ENCODE measurements around the gene C15orf61.
A peak's percentile ranks its signal among the peaks of the same experiment; 100 is the strongest.

Gene C15orf61

DNA sequence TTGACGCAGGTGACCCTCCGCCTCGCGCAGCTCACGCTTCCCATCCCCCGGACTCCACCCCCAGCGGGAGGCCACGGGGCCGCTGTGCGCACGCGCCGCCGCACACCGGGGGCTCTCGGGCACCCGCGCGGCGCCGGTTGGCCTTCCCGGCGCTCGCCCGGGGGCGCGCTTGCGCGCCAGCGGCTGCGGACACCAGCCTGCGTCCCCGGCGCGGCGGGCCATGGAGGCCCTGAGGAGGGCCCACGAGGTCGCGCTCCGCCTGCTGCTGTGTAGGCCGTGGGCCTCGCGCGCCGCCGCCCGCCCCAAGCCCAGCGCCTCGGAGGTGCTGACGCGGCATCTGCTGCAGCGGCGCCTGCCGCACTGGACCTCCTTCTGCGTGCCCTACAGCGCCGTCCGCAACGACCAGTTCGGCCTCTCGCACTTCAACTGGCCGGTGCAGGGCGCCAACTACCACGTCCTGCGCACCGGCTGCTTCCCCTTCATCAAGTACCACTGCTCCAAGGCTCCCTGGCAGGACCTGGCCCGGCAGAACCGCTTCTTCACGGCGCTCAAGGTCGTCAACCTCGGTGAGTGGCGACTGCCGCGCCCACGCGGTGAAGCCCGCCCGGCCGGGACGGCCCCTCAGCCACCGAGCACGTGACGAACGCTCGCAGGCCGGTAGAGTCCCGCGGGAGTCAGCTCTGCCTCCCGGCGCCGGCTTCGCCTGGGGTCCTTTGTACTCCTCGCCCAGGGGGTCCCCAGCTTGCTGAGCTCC lies at the start of gene C15orf61:
Gene C15orf61 (plus strand): TSS at position 103 of the 754 bp plus-strand sequence. CDS start 118 bp downstream, at position 221.
- DNase-seq (ENCODE audit: low read depth, low spot score): peak; percentile 64

DNA sequence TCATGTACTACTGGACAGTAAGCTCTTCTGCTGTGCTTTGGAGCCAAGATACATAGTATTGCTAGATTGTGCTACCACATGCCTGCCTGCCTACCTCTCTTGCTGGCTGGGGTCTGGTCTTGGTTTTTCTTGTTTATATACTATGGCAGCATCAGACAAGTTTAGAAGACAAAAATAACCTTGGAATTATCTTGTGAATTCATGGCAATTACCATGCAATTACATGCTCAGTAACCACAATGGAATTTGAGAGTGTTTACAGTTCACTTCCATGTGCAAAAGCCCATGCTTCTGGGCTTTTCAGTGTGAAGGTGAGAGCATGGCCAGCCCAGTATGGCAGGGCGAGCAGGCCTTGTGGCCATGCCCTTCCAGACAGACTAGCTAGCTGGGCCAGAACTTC lies 48.0 kb upstream of the C15orf61 start:
- DNase-seq (ENCODE audit: low read depth, low spot score): no peak

- DNase-seq (ENCODE audit: low read depth, low spot score): no peak
Observed at GRCh38 chr15:67474405-67475110, 46.4 kb upstream of the C15orf61 start.

DNA sequence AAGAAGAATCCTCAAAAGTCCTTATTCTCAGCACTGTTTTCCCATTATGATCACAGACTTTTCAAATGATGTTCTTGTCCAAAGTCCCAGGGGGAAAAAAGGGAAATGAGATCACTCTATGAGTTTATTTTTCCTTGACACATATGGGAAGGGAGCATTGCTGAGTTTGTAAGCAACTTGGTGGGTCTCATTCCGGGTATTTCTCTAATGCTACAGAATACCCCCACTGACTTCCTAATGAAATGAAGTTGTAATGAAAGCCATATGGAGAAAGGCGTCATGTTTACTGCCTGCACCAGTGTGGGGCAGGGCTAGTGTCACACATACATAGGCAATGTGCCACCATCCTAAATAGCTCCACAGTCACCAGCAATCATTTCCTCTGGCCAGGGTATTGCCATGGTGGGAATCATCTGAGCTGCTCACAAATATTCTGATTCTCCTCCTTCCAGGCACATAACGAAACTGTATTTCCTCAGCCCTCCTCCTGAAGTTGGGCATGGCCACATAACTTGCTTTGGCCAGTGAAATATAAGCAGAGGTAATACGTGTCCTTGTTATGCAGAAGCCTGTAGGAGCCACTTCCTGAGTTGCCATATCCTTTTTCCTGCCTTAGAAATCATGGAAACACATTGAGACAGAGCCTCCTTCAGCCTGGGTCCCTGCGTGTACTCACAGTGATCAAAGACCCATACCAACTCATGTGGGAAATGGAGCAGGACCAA lies 41.0 kb upstream of the C15orf61 start:
- no peak for DNase-seq (ENCODE audit: low read depth, low spot score)

DNA sequence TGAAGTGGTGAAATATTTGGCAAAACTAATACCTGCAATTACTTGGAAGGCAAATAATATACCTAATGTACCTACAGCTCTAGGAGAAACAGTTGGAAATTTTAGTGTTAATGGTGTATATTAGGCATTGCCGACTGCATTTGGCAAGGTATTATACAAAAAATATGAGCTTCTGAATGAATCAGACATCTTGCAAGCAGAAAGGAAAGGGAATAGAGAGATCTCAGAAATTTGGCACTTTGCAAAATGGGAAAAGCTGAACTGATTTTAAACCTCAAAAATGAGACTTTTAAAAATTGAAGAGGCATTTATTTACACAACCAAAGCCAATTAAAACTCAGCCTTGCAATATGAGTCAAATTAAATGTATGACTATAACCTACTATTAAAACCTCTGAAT lies 40.2 kb upstream of the C15orf61 start:
- no peak for DNase-seq (ENCODE audit: low read depth, low spot score)

DNA sequence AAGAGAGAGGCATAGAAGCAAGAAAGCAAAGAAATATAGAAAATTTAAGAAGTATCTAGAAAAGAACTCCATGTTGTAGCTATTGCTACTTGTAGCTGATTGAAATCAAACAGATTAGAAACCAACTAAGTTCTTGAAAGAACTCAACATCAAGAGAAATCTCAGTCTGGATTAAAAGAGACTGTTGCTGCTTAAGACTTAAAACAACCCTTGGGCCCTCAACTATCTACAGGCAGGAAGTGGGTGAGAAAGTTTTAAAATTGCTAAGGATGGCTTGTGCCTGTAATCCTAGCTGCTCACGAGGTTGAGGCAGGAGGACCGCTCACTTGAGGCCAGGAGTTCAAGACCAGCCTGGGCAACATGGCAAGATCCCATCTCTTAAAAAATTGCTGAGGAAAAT lies 39.3 kb upstream of the C15orf61 start:
- no peak for DNase-seq (ENCODE audit: low read depth, low spot score)

GRCh38 chr15:67495585-67495984 lies 25.3 kb upstream of the C15orf61 start:
- no peak for DNase-seq (ENCODE audit: low read depth, low spot score)

GRCh38 chr15:67501177-67501835 lies 19.6 kb upstream of the C15orf61 start:
- DNase-seq (ENCODE audit: low read depth, low spot score): no peak

GRCh38 chr15:67501836-67502461 lies 19.0 kb upstream of the C15orf61 start:
- DNase-seq (ENCODE audit: low read depth, low spot score): no peak

DNA sequence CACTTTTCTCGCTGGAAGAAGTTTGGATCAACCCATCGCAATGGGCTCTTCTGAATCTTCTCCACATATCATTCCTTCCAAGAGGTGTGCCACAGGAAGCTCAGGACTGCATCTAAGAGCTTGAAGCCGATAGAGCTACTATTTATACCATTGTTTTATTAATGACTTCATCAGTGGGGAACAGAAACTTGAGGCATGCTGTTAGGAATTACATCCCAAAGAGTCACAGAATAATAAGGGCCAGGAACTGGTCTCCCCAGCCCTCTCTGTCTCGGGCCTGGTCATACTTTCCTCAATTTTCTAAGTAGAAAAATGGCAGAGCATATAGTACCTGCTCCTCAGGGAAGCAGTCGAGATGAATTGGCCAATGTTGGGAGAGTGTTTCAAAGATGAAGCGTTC lies 16.9 kb upstream of the C15orf61 start:
- DNase-seq (ENCODE audit: low read depth, low spot score): no peak

DNA sequence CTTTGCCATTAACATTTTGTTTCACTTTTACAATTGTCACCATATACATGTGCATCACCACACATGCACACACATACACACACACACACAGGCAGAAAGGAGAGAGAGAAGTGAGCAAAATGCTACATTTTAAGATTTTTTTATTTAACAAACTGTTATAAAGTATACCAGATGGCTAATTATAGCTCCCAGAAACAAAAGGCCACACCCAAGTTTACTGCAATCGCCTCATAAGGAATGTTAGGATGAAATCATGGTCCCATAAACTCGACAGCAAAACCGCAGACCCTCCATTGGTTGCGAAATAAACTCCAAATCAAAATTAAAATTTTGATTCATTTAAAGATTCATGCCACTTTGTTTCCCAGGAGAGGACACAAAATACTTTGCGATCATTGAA lies 16.1 kb upstream of the C15orf61 start:
- DNase-seq (ENCODE audit: low read depth, low spot score): no peak

DNA sequence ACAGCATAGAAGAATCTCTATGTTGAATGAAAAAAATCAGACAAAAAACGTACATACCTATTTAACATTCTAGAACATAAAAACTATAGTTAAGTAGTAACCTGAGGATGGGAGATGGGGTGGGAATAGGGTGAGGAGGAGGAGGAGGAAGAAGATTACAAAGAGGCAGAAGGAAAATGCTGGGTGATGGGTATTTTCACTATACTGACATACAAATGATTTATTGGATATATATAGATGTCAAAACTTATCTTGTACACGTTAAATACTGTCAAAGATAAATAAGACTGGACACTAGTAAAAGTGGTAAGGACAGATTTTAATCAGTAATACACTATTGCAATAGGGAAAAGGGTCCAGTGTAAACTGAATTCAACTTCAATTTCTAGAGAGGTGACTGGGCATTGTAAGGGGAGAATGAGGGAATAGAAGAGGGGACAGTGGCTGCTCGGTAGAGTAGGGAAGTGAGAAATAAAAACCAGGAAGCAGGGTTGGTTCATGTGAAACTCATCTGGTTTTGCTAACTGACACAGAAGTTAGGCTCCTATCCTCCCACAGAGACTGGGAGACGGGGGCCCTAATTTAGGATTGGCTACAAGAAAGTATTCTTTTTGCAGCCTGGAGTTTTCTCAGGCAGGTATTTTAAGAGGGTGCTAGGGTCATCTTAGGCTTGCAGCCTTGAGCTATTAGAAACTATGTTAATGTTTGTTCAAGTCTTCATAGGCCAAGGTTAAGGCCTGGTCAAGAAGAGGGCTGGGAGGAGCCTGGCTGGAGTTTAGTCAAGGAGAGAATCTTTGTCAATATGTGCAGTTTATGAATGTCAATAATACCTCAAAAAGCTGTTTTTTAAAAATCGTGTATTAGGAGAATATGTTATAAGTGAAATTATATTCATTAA lies 15.0 kb upstream of the C15orf61 start:
- DNase-seq (ENCODE audit: low read depth, low spot score): no peak

DNA sequence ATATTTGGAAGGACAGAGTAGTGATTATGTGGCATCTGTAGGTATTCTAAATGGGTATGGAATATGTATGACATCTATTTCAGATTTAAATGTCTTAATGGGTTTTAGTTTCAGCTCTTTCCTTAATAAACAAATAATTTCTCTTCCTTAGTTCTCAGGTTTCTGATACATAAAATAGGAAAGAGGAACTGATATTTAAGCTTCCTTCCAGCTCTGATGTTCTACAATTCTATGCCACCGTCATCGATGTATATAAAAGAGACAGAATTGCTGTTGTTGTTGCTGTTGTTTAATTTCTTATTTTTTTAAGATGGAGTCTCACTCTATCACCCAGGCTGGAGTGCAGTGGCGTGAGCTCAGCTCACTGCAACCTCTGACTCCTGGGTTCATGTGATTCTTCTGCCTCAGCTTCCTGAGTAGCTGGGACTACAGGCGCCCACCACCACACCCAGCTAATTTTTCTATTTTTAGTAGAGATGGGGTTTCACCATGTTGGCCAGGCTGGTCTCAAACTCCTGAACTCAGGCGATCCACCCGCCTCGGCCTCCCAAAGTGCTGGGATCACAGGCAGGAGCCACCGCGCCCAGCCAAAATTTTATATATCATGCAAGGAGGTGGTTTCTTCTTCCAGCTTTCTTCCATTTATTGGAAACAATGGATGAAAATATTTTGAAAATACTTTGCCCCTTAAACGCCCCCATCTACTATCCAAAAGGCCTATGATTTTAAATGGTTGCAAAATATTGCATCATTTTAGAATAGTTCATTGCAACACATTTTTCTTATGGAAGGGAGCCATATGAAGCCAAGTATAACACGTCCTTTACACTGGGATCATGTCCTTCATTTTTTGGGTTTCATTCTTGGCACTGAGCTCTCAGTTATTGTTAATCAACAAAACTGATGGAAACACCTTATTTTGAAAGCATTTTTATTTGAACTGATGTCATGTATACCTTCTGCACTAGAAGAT lies 13.9 kb upstream of the C15orf61 start:
- DNase-seq (ENCODE audit: low read depth, low spot score): no peak

GRCh38 chr15:67508407-67508806 lies 12.5 kb upstream of the C15orf61 start:
- DNase-seq (ENCODE audit: low read depth, low spot score): no peak

- DNase-seq (ENCODE audit: low read depth, low spot score): no peak
Observed at GRCh38 chr15:67509918-67510317, 11.0 kb upstream of the C15orf61 start.

- DNase-seq (ENCODE audit: low read depth, low spot score): no peak
Observed at GRCh38 chr15:67510597-67511190, 10.2 kb upstream of the C15orf61 start.

GRCh38 chr15:67511606-67512005 lies 9.3 kb upstream of the C15orf61 start:
- DNase-seq (ENCODE audit: low read depth, low spot score): no peak

GRCh38 chr15:67512140-67512539 lies 8.8 kb upstream of the C15orf61 start:
- no peak for DNase-seq (ENCODE audit: low read depth, low spot score)

Measured in activated naive CD8-positive, alpha-beta T cell treated with anti-CD3 and anti-CD28 coated beads, Interleukin-2, amount 50 U/mL, for 16 hours (primary cell).